Measurements from ENCODE around the gene ZBTB7B.

Gene ZBTB7B

GRCh38 chr1:154992721-154993571, 9.7 kb upstream of the ZBTB7B start:
- H3K27ac ChIP-seq (replicated peaks; ENCODE audit: low read length) = peak overlapping the region; percentile 6

GRCh38 chr1:154993572-154994268, 8.9 kb upstream of the ZBTB7B start, which contains the start of gene LENEP:
LENEP (plus strand) TSS chr1:154993586; CDS start chr1:154993608, 22 bp downstream.
- Histone ChIP-seq H3K23ac (ENCODE audit: low read depth, low read length, poor library complexity) (no peak within 1 kb of the TSS), H3K79me1 (ENCODE audit: low read depth, low read length) (peaks cover 2% of the 10 kb centered on the region), H3K27me3 (ENCODE audit: control insufficient read depth in 3 of 3, insufficient read depth in 3 of 3, low read depth in 1 of 3, low read length in 3 of 3) (peaks cover 0 to 2% (median 0%) of the 10 kb centered on the region in 3 experiments), H3K4me1 (ENCODE audit: control insufficient read depth in 2 of 2, insufficient read depth in 1 of 2, low read depth in 1 of 2, low read length in 2 of 2) (peaks cover 6% of the 10 kb centered on the region in 2 donors), H3K4ac (ENCODE audit: low read length) (no peak within 1 kb of the TSS), H3K14ac (ENCODE audit: low read length) (no peak within 1 kb of the TSS), H4K91ac (ENCODE audit: low read depth, low read length, poor library complexity) (no peak within 1 kb of the TSS), H3K9ac (ENCODE audit: low read depth, low read length, poor library complexity) (no peak within 1 kb of the TSS), H3K18ac (ENCODE audit: low read length) (peak within 1 kb of the TSS; percentile 6), H4K8ac (ENCODE audit: low read depth, low read length) (no peak within 1 kb of the TSS), H2BK12ac (ENCODE audit: low read length) (no peak within 1 kb of the TSS), H2AK5ac (ENCODE audit: low read depth, low read length) (peak within 1 kb of the TSS; percentile 41), H2BK5ac (ENCODE audit: low read length) (no peak within 1 kb of the TSS), H2AFZ (ENCODE audit: low read length) (no peak within 1 kb of the TSS), H3K36me3 (replicated peaks in 1 of 2; ENCODE audit: control insufficient read depth in 2 of 2, insufficient read depth in 2 of 2, low read length in 2 of 2) (peaks cover 23 to 39% of the 10 kb centered on the region in 2 donors), H3K9me3 (replicated peaks in 1 of 2; ENCODE audit: control insufficient read depth in 2 of 2, insufficient read depth in 1 of 2, low read depth in 1 of 2, low read length in 2 of 2) (no peaks in the 10 kb centered on the region), H3K4me3 (ENCODE audit: low read length in 2 of 2) (no peak within 1 kb of the TSS), H2BK15ac (ENCODE audit: low read length) (peak within 1 kb of the TSS; percentile 72), H3K27ac (replicated peaks; ENCODE audit: low read length) (peak within 1 kb of the TSS; percentile 6), H3K4me2 (ENCODE audit: insufficient read depth, low read length, poor library complexity, severe bottlenecking) (no peak within 1 kb of the TSS), H2BK120ac (ENCODE audit: low read depth, low read length) (peak within 1 kb of the TSS; percentile 92)
- no peak for DNase-seq (ENCODE audit: low spot score)
- WGBS, 2 donors (ENCODE audit: extremely low coverage in 2 of 2, insufficient read length in 2 of 2, insufficient replicate concordance in 1 of 2) = no CpG with 5 or more reads among the region's 8 CpGs

More at GRCh38 chr1:154992721-154993571, 9.7 kb upstream of the ZBTB7B start:
- no CpG with 5 or more reads among the region's 14 CpGs for WGBS, 2 donors (ENCODE audit: extremely low coverage in 2 of 2, insufficient read length in 2 of 2, insufficient replicate concordance in 1 of 2)
- no peak overlapping the region for H4K8ac ChIP-seq (ENCODE audit: low read depth, low read length)
- no peak overlapping the region for H3K14ac ChIP-seq (ENCODE audit: low read length)
- H2BK5ac ChIP-seq (ENCODE audit: low read length) = no peak overlapping the region
- H3K4ac ChIP-seq (ENCODE audit: low read length) = no peak overlapping the region
- H3K4me1 ChIP-seq (ENCODE audit: control insufficient read depth in 2 of 2, insufficient read depth in 1 of 2, low read depth in 1 of 2, low read length in 2 of 2) = peaks cover 6% of the 10 kb centered on the region in 2 donors
- peaks cover 31 to 47% of the 10 kb centered on the region in 2 donors for H3K36me3 ChIP-seq (replicated peaks in 1 of 2; ENCODE audit: control insufficient read depth in 2 of 2, insufficient read depth in 2 of 2, low read length in 2 of 2)
- H2BK12ac ChIP-seq (ENCODE audit: low read length) = no peak overlapping the region
- no peak overlapping the region for H3K23ac ChIP-seq (ENCODE audit: low read depth, low read length, poor library complexity)
- no peak overlapping the region for H2AFZ ChIP-seq (ENCODE audit: low read length)
- peak overlapping the region; percentile 1 for H3K18ac ChIP-seq (ENCODE audit: low read length)
- peak overlapping the region; percentile 1 for H2AK5ac ChIP-seq (ENCODE audit: low read depth, low read length)
- H3K27me3 ChIP-seq (ENCODE audit: control insufficient read depth in 3 of 3, insufficient read depth in 3 of 3, low read depth in 1 of 3, low read length in 3 of 3) = peaks cover 0 to 2% (median 0%) of the 10 kb centered on the region in 3 experiments
- H3K9ac ChIP-seq (ENCODE audit: low read depth, low read length, poor library complexity) = no peak overlapping the region
- H2BK120ac ChIP-seq (ENCODE audit: low read depth, low read length) = no peak overlapping the region
- DNase-seq (ENCODE audit: low spot score) = no peak
- H3K9me3 ChIP-seq (replicated peaks in 1 of 2; ENCODE audit: control insufficient read depth in 2 of 2, insufficient read depth in 1 of 2, low read depth in 1 of 2, low read length in 2 of 2) = no peaks in the 10 kb centered on the region
- no peak overlapping the region for H4K91ac ChIP-seq (ENCODE audit: low read depth, low read length, poor library complexity)
- no peak overlapping the region for H2BK15ac ChIP-seq (ENCODE audit: low read length)
- peaks cover 5% of the 10 kb centered on the region for H3K79me1 ChIP-seq (ENCODE audit: low read depth, low read length)
- no peak overlapping the region for H3K4me2 ChIP-seq (ENCODE audit: insufficient read depth, low read length, poor library complexity, severe bottlenecking)
- no peak overlapping the region for H3K4me3 ChIP-seq (ENCODE audit: low read length in 2 of 2)

GRCh38 chr1:154994269-154994587, 8.4 kb upstream of the ZBTB7B start:
- WGBS, 2 donors (ENCODE audit: extremely low coverage in 2 of 2, insufficient read length in 2 of 2, insufficient replicate concordance in 1 of 2) = no CpG with 5 or more reads among the region's 1 CpG

GRCh38 chr1:154994591-154994990, 8.0 kb upstream of the ZBTB7B start:
- no peaks in the 10 kb centered on the region for H3K9me3 ChIP-seq (replicated peaks in 1 of 2; ENCODE audit: control insufficient read depth in 2 of 2, insufficient read depth in 1 of 2, low read depth in 1 of 2, low read length in 2 of 2)
- no peak overlapping the region for H3K27ac ChIP-seq (replicated peaks; ENCODE audit: low read length)
- peaks cover 2% of the 10 kb centered on the region for H3K79me1 ChIP-seq (ENCODE audit: low read depth, low read length)
- H3K4me3 ChIP-seq (ENCODE audit: low read length in 2 of 2) = no peak overlapping the region
- peak overlapping the region; percentile 41 for H2AK5ac ChIP-seq (ENCODE audit: low read depth, low read length)
- H3K9ac ChIP-seq (ENCODE audit: low read depth, low read length, poor library complexity) = no peak overlapping the region
- H3K4ac ChIP-seq (ENCODE audit: low read length) = no peak overlapping the region
- H2BK120ac ChIP-seq (ENCODE audit: low read depth, low read length) = no peak overlapping the region
- no CpG with 5 or more reads among the region's 3 CpGs for WGBS, 2 donors (ENCODE audit: extremely low coverage in 2 of 2, insufficient read length in 2 of 2, insufficient replicate concordance in 1 of 2)
- peaks cover 0 to 2% (median 0%) of the 10 kb centered on the region in 3 experiments for H3K27me3 ChIP-seq (ENCODE audit: control insufficient read depth in 3 of 3, insufficient read depth in 3 of 3, low read depth in 1 of 3, low read length in 3 of 3)
- peaks cover 17 to 30% of the 10 kb centered on the region in 2 donors for H3K36me3 ChIP-seq (replicated peaks in 1 of 2; ENCODE audit: control insufficient read depth in 2 of 2, insufficient read depth in 2 of 2, low read length in 2 of 2)
- no peak overlapping the region for H3K4me2 ChIP-seq (ENCODE audit: insufficient read depth, low read length, poor library complexity, severe bottlenecking)
- H2BK12ac ChIP-seq (ENCODE audit: low read length) = no peak overlapping the region
- H4K91ac ChIP-seq (ENCODE audit: low read depth, low read length, poor library complexity) = no peak overlapping the region
- H2BK15ac ChIP-seq (ENCODE audit: low read length) = peak overlapping the region; percentile 72
- no peak overlapping the region for H2AFZ ChIP-seq (ENCODE audit: low read length)
- no peak overlapping the region for H4K8ac ChIP-seq (ENCODE audit: low read depth, low read length)
- no peak overlapping the region for H3K14ac ChIP-seq (ENCODE audit: low read length)
- peaks cover 8 to 9% of the 10 kb centered on the region in 2 donors for H3K4me1 ChIP-seq (ENCODE audit: control insufficient read depth in 2 of 2, insufficient read depth in 1 of 2, low read depth in 1 of 2, low read length in 2 of 2)
- no peak overlapping the region for H2BK5ac ChIP-seq (ENCODE audit: low read length)
- DNase-seq (ENCODE audit: low spot score) = no peak
- H3K23ac ChIP-seq (ENCODE audit: low read depth, low read length, poor library complexity) = no peak overlapping the region
- no peak overlapping the region for H3K18ac ChIP-seq (ENCODE audit: low read length)

More at GRCh38 chr1:154994269-154994587, 8.4 kb upstream of the ZBTB7B start:
- no peak overlapping the region for H2AFZ ChIP-seq (ENCODE audit: low read length)
- no peak overlapping the region for H2BK12ac ChIP-seq (ENCODE audit: low read length)
- no peak overlapping the region for H3K23ac ChIP-seq (ENCODE audit: low read depth, low read length, poor library complexity)
- H3K4ac ChIP-seq (ENCODE audit: low read length) = no peak overlapping the region
- H3K36me3 ChIP-seq (replicated peaks in 1 of 2; ENCODE audit: control insufficient read depth in 2 of 2, insufficient read depth in 2 of 2, low read length in 2 of 2) = peaks cover 20 to 34% of the 10 kb centered on the region in 2 donors
- H2BK5ac ChIP-seq (ENCODE audit: low read length) = no peak overlapping the region
- no peak overlapping the region for H3K4me2 ChIP-seq (ENCODE audit: insufficient read depth, low read length, poor library complexity, severe bottlenecking)
- no peak overlapping the region for H3K14ac ChIP-seq (ENCODE audit: low read length)
- H2BK15ac ChIP-seq (ENCODE audit: low read length) = peak overlapping the region; percentile 72
- peaks cover 2% of the 10 kb centered on the region for H3K79me1 ChIP-seq (ENCODE audit: low read depth, low read length)
- no peak overlapping the region for H4K91ac ChIP-seq (ENCODE audit: low read depth, low read length, poor library complexity)
- peaks cover 8 to 9% of the 10 kb centered on the region in 2 donors for H3K4me1 ChIP-seq (ENCODE audit: control insufficient read depth in 2 of 2, insufficient read depth in 1 of 2, low read depth in 1 of 2, low read length in 2 of 2)
- H2BK120ac ChIP-seq (ENCODE audit: low read depth, low read length) = peak overlapping the region; percentile 92
- peak overlapping the region; percentile 41 for H2AK5ac ChIP-seq (ENCODE audit: low read depth, low read length)
- no peak overlapping the region for H4K8ac ChIP-seq (ENCODE audit: low read depth, low read length)
- H3K9ac ChIP-seq (ENCODE audit: low read depth, low read length, poor library complexity) = no peak overlapping the region
- H3K4me3 ChIP-seq (ENCODE audit: low read length in 2 of 2) = no peak overlapping the region
- no peak for DNase-seq (ENCODE audit: low spot score)
- H3K18ac ChIP-seq (ENCODE audit: low read length) = no peak overlapping the region
- H3K9me3 ChIP-seq (replicated peaks in 1 of 2; ENCODE audit: control insufficient read depth in 2 of 2, insufficient read depth in 1 of 2, low read depth in 1 of 2, low read length in 2 of 2) = no peaks in the 10 kb centered on the region
- no peak overlapping the region for H3K27ac ChIP-seq (replicated peaks; ENCODE audit: low read length)
- H3K27me3 ChIP-seq (ENCODE audit: control insufficient read depth in 3 of 3, insufficient read depth in 3 of 3, low read depth in 1 of 3, low read length in 3 of 3) = peaks cover 0 to 2% (median 0%) of the 10 kb centered on the region in 3 experiments

Measured in neuronal stem cell (in vitro differentiated cells).